Endothelial cell of umbilical vein (primary cell): ENCODE measurements around the gene MAP1LC3B. TPM values are rescaled to one million over a fixed set of nuclear protein-coding genes. Genes with fewer than 3 reads are reported as not detected.

Source experiments
- BruUV-seq: library from RNA; stranded (reverse); fragments of 400-500 nt; replicated peaks from 2 replicates; lab custom pipeline; 2021; lab: Mats Ljungman, UMichigan
- CTCF ChIA-PET: fragments of 300-600, 350-600 bp; sonication (Branson Sonifier 250); formaldehyde crosslinking; loops from one replicate; lab custom pipeline; 2021; ENCODE audit warnings: antibody characterized with exemption, inconsistent platforms; lab: Charles Lee
- POLR2A ChIA-PET: fragments of 300-600, 350-600 bp; sonication (Branson Sonifier 250); formaldehyde crosslinking; loops from one replicate; lab custom pipeline; 2021; ENCODE audit warnings: antibody characterized with exemption, inconsistent platforms; lab: Charles Lee
- DNase-seq: peaks from one replicate; pipeline ENCODE4 v3.0.0-alpha.2; 2011; ENCODE audit warnings: low read depth, low spot score
- FAIRE-seq: peaks from 2 replicates; lab custom pipeline; 2011; peaks lifted over from hg19 to GRCh38; lab: Jason Lieb, UNC
- H2AFZ ChIP-seq: 2 replicates; pipeline ENCODE4 v1.6.0; 2012; ENCODE audit warnings: low read depth, low read length, control low read depth, inconsistent platforms
- H3K27ac ChIP-seq: 2 replicates; pipeline ENCODE4 v1.5.1; 2011; ENCODE audit warnings: low read depth, mild to moderate bottlenecking, control low read depth, low read length, moderate library complexity; ENCODE audit not compliant: insufficient read depth
- H3K27me3 ChIP-seq, 2 experiments: 2 replicates each; pipeline versions ENCODE4 v1.6.0 to v1.6.1; 2011; ENCODE audit warnings: low read length in 2 of 2, mixed read lengths in 1 of 2; ENCODE audit not compliant: control insufficient read depth in 2 of 2, insufficient read depth in 2 of 2
- H3K36me3 ChIP-seq, 2 experiments: 2 replicates in 1 of 2; 3 replicates in 1 of 2; pipeline ENCODE4 v1.5.1; 2011; ENCODE audit warnings: low read length in 2 of 2, mild to moderate bottlenecking in 1 of 2, moderate library complexity in 1 of 2; ENCODE audit not compliant: control insufficient read depth in 2 of 2, insufficient read depth in 2 of 2; ENCODE audit errors: extremely low read depth in 1 of 2
- H3K4me1 ChIP-seq: 3 replicates; pipeline ENCODE4 v1.5.1; 2011; ENCODE audit warnings: mild to moderate bottlenecking, low read length; ENCODE audit not compliant: control insufficient read depth, insufficient read depth; ENCODE audit errors: extremely low read depth
- H3K4me2 ChIP-seq: 2 replicates; pipeline ENCODE4 v1.6.1; 2011; ENCODE audit warnings: low read length, control low read depth, mixed read lengths; ENCODE audit not compliant: insufficient read depth
- H3K4me3 ChIP-seq, 3 experiments: fragments of 200-600 bp in 1 of 3; sonication (generic), shearing (Covaris generic) in 1 of 3; replicated peaks in 1 of 3; 2 replicates each; pipeline ENCODE4 v1.5.1; 2011 to 2016; ENCODE audit warnings: control low read depth in 3 of 3, low read length in 3 of 3, mild to moderate bottlenecking in 2 of 3, inconsistent platforms in 1 of 3, low read depth in 1 of 3, moderate library complexity in 1 of 3; ENCODE audit not compliant: insufficient read depth in 1 of 3
- H3K79me2 ChIP-seq: 2 replicates; pipeline ENCODE4 v1.6.0; 2012; ENCODE audit warnings: low read length, inconsistent platforms; ENCODE audit not compliant: control insufficient read depth, insufficient read depth
- H3K9ac ChIP-seq: replicated peaks from 2 replicates; pipeline ENCODE3; 2011; ENCODE audit warnings: low read length, control low read depth; ENCODE audit not compliant: insufficient read depth; ENCODE audit errors: extremely low read depth
- H3K9me1 ChIP-seq: replicated peaks from 3 replicates; pipeline ENCODE4 v1.6.0; 2011; ENCODE audit warnings: mild to moderate bottlenecking, low read length; ENCODE audit not compliant: control insufficient read depth, insufficient read depth; ENCODE audit errors: extremely low read depth
- H3K9me3 ChIP-seq: replicated peaks from 2 replicates; pipeline ENCODE4 v1.5.1; 2012; ENCODE audit warnings: low read length, inconsistent platforms; ENCODE audit not compliant: control insufficient read depth, insufficient read depth
- H4K20me1 ChIP-seq: replicated peaks from 2 replicates; pipeline ENCODE3; 2011; ENCODE audit warnings: mild to moderate bottlenecking, low read length; ENCODE audit not compliant: control insufficient read depth, insufficient read depth; ENCODE audit errors: extremely low read depth
- CTCF ChIP-seq, 2 donors: IDR thresholded peaks; 1 replicate in 1 of 2; 2 replicates in 1 of 2; pipeline ENCODE4 v1.5.1; 2011; ENCODE audit warnings: low read length in 2 of 2, mild to moderate bottlenecking in 2 of 2, moderate library complexity in 2 of 2, control low read depth in 1 of 2, inconsistent platforms in 1 of 2, low read depth in 1 of 2; ENCODE audit not compliant: insufficient read depth in 1 of 2; ENCODE audit errors: extremely low read depth in 1 of 2
- EZH2 ChIP-seq: IDR thresholded peaks from 2 replicates; pipeline ENCODE4 v1.6.1; 2012; ENCODE audit warnings: borderline replicate concordance, low read depth, mild to moderate bottlenecking, moderate library complexity, low read length, inconsistent platforms; ENCODE audit not compliant: severe bottlenecking
- FOS ChIP-seq: IDR thresholded peaks from 2 replicates; pipeline ENCODE4 v1.6.1; 2011; ENCODE audit warnings: mild to moderate bottlenecking, low read length, moderate library complexity, borderline replicate concordance; ENCODE audit not compliant: insufficient read depth
- GATA2 ChIP-seq: IDR thresholded peaks from 2 replicates; pipeline ENCODE4 v1.7.0; 2011; ENCODE audit warnings: low read depth, mild to moderate bottlenecking, moderate library complexity, mixed read lengths, low read length; ENCODE audit not compliant: insufficient read length, insufficient read depth
- JUN ChIP-seq: IDR thresholded peaks from 2 replicates; pipeline ENCODE4 v1.6.1; 2011; ENCODE audit warnings: borderline replicate concordance, low read depth; ENCODE audit not compliant: insufficient read length, insufficient read depth
- MAX ChIP-seq: IDR thresholded peaks from 2 replicates; pipeline ENCODE4 v1.6.1; 2011; ENCODE audit not compliant: insufficient read depth, insufficient read length
- MYC ChIP-seq: IDR thresholded peaks from one replicate; pipeline ENCODE4 v1.6.1; 2011; ENCODE audit warnings: mild to moderate bottlenecking, low read depth, low read length
- POLR2A ChIP-seq: IDR thresholded peaks from 2 replicates; pipeline ENCODE4 v1.6.1; 2012; ENCODE audit warnings: low read depth, mild to moderate bottlenecking, control low read depth, low read length
- POLR2AphosphoS5 ChIP-seq: IDR thresholded peaks from 2 replicates; pipeline ENCODE4 v1.6.1; 2012; ENCODE audit warnings: low read depth, mild to moderate bottlenecking, control low read depth, low read length, moderate library complexity; ENCODE audit not compliant: insufficient read depth
- dilution Hi-C: fragments of 300-500 bp; cut with MboI; formaldehyde crosslinking; loops from one replicate; pipeline ENCODE4 v1.15.0; 2019; ENCODE audit warnings: low sequenced_read_pairs; ENCODE audit not compliant: extremely low pct_ligation_motif_present
- intact Hi-C: fragments of 100-400 bp; cut with micrococcal nuclease; formaldehyde crosslinking; loops from one replicate; pipeline ENCODE4 v1.10.0; 2022
- polyA plus RNA-seq, 4 experiments: library from polyadenylated mRNA; depleted of rRNA in 3 of 4; stranded (reverse) in 3 of 4; unstranded in 1 of 4; fragments of >200 nt; gene quantifications; 2 replicates each; pipeline versions ENCODE4 v1.2.1 to v1.2.3, GENCODE V29; 2011 to 2012; ENCODE audit warnings: missing spikeins in 1 of 4
- total RNA-seq: library from RNA; stranded (reverse); gene quantifications from 2 replicates; pipeline ENCODE4 v1.2.3, GENCODE V29; 2021

MAP1LC3B gene
- total and polyA plus RNA-seq, 2 donors (not counting 3 experiments of a cell fraction or from before 2014, with no cell fraction given), result 40.7 to 99.9 TPM

- FAIRE-seq (no peak), DNase-seq (no peak)
- no peak overlapping the region for H3K4me3 ChIP-seq
- H4K20me1 ChIP-seq, result no peaks in the 10 kb centered on the region
- TF ChIP-seq POLR2AphosphoS5 (no peak), JUN (no peak), MAX (no peak), FOS (no peak)
- no peaks in the 10 kb centered on the region for H3K9me3 ChIP-seq
- no peak overlapping the region for H3K27ac ChIP-seq
- H3K36me3 ChIP-seq, result peaks cover 3 to 15% of the 10 kb centered on the region in 2 experiments
- no peak overlapping the region for H3K4me2 ChIP-seq
- no peaks in the 10 kb centered on the region for H3K9me1 ChIP-seq
- no peak overlapping the region for H3K9ac ChIP-seq
- no TSS peak for BruUV-seq
- CTCF ChIA-PET, result interaction anchor here (1.2 kb wide), 1 partner anchor 15 kb away, joined by 3 read pairs; no protein-coding TSS in a partner anchor
- H3K4me1 ChIP-seq, result peaks cover 7% of the 10 kb centered on the region
- intact Hi-C loops, result no loop called here
- POLR2A ChIA-PET, result no interaction called here
- H2AFZ ChIP-seq, result no peak overlapping the region
- dilution Hi-C loops, result no loop called here
- no peaks in the 10 kb centered on the region for H3K27me3 ChIP-seq
- peaks cover 1% of the 10 kb centered on the region for H3K79me2 ChIP-seq
Measured at GRCh38 chr16:87347932-87348615, 44.1 kb upstream of the MAP1LC3B start.

- peaks cover 7% of the 10 kb centered on the region for H3K4me1 ChIP-seq
- H3K9me1 ChIP-seq, result no peaks in the 10 kb centered on the region
- dilution Hi-C loops (no loop called here), intact Hi-C loops (no loop called here)
- BruUV-seq, result no TSS peak
- no peaks in the 10 kb centered on the region for H3K27me3 ChIP-seq
- TF ChIP-seq JUN, result no peak
- no peak for TF ChIP-seq MAX
- TF ChIP-seq GATA2, result no peak
- TF ChIP-seq POLR2AphosphoS5, result no peak
- TF ChIP-seq POLR2A, result no peak
- TF ChIP-seq EZH2, result no peak
- TF ChIP-seq MYC, result no peak
- TF ChIP-seq CTCF (IDR thresholded peaks at IDR 0.05; ENCODE audit: extremely low read depth in 1 of 2, insufficient read depth in 1 of 2, low read depth in 1 of 2, low read length in 2 of 2), result no peak
- CTCF ChIA-PET, result no interaction called here
- H4K20me1 ChIP-seq, result no peaks in the 10 kb centered on the region
- peaks cover 1% of the 10 kb centered on the region for H3K79me2 ChIP-seq
- H3K36me3 ChIP-seq, result peaks cover 3 to 12% of the 10 kb centered on the region in 2 experiments
- no peak overlapping the region for H3K9ac ChIP-seq
- H2AFZ ChIP-seq, result no peak overlapping the region
- H3K4me2 ChIP-seq, result no peak overlapping the region
- no peak overlapping the region for H3K4me3 ChIP-seq
- no peaks in the 10 kb centered on the region for H3K9me3 ChIP-seq
- no peak overlapping the region for H3K27ac ChIP-seq
- POLR2A ChIA-PET, result no interaction called here
- FAIRE-seq (no peak), DNase-seq (no peak)
Measured at GRCh38 chr16:87348616-87349157, 43.4 kb upstream of the MAP1LC3B start.
